ENCODE measurements around the gene AZI2.

GRCh38 chr3:28315711-28316110 lies 32.9 kb downstream of the AZI2 start:
- TF ChIP-seq CTCF (IDR thresholded peaks at IDR 0.05 in 4 of 5, conservative IDR thresholded peaks at IDR 0.05 in 1 of 5) (no peak), POLR2A (IDR thresholded peaks at IDR 0.05) (no peak)

Measured in gastrocnemius medialis (tissue), 4 donors.